ENCODE data around the gene PPP6R2.

PPP6R2 gene

GRCh38 chr22:50296658-50297490 lies 46.3 kb upstream of the PPP6R2 start:
- Histone ChIP-seq H4K20me1 (ENCODE audit: control insufficient read depth, insufficient read depth, low read depth, low read length) (peaks cover 11% of the 10 kb centered on the region; the same call in 1 of the 2 replicates), H3K79me2 (ENCODE audit: control insufficient read depth, low read length) (peaks cover 98% of the 10 kb centered on the region), H3K36me3 (ENCODE audit: control insufficient read depth, low read length) (peaks cover 24% of the 10 kb centered on the region), H3K4me1 (ENCODE audit: control insufficient read depth, low read length) (peaks cover 99% of the 10 kb centered on the region), H3F3A (ENCODE audit: control insufficient read depth, insufficient read depth) (peaks cover 13% of the 10 kb centered on the region), H3K4me2 (ENCODE audit: low read length) (peak overlapping the region; percentile 99), H3K27me3 (ENCODE audit: control insufficient read depth, low read length) (no peaks in the 10 kb centered on the region), H3K27ac (ENCODE audit: low read depth, low read length) (peak overlapping the region; percentile 75), H3K4me3 (ENCODE audit: low read length) (peak overlapping the region; percentile 62), H3K9me2 (replicated peaks; ENCODE audit: control insufficient read depth, low read length) (no peaks in the 10 kb centered on the region), H3K9me3 (ENCODE audit: control insufficient read depth, insufficient read depth, low read length) (no peaks in the 10 kb centered on the region)
- TF ChIP-seq EZH2phosphoT487 (IDR thresholded peaks at IDR 0.05; ENCODE audit: borderline replicate concordance, low read length) (no peak), CTCF (IDR thresholded peaks at IDR 0.05; ENCODE audit: low read depth, low read length, poor library complexity, severe bottlenecking) (no peak)

GRCh38 chr22:50297510-50298265 lies 45.4 kb upstream of the PPP6R2 start:
- H3K9me2 ChIP-seq (replicated peaks; ENCODE audit: control insufficient read depth, low read length), result no peaks in the 10 kb centered on the region
- no peaks in the 10 kb centered on the region for H3K27me3 ChIP-seq (ENCODE audit: control insufficient read depth, low read length)
- H4K20me1 ChIP-seq (ENCODE audit: control insufficient read depth, insufficient read depth, low read depth, low read length), result peaks cover 11% of the 10 kb centered on the region; the same call in 1 of the 2 replicates
- H3K4me1 ChIP-seq (ENCODE audit: control insufficient read depth, low read length), result peaks cover 99% of the 10 kb centered on the region
- peaks cover 27% of the 10 kb centered on the region for H3K36me3 ChIP-seq (ENCODE audit: control insufficient read depth, low read length)
- peak overlapping the region; percentile 99 for H3K4me2 ChIP-seq (ENCODE audit: low read length)
- H3K4me3 ChIP-seq (ENCODE audit: low read length), result 0 out of 2 replicates have a peak overlapping the region, but pooled peaks have one; percentile 62
- peak overlapping the region; percentile 75 for H3K27ac ChIP-seq (ENCODE audit: low read depth, low read length)
- TF ChIP-seq EZH2phosphoT487 (IDR thresholded peaks at IDR 0.05; ENCODE audit: borderline replicate concordance, low read length) (no peak), CTCF (IDR thresholded peaks at IDR 0.05; ENCODE audit: low read depth, low read length, poor library complexity, severe bottlenecking) (no peak)
- H3K9me3 ChIP-seq (ENCODE audit: control insufficient read depth, insufficient read depth, low read length), result no peaks in the 10 kb centered on the region
- peaks cover 99% of the 10 kb centered on the region for H3K79me2 ChIP-seq (ENCODE audit: control insufficient read depth, low read length)
- H3F3A ChIP-seq (ENCODE audit: control insufficient read depth, insufficient read depth), result peaks cover 13% of the 10 kb centered on the region

- H3K4me2 ChIP-seq (ENCODE audit: low read length), result peak overlapping the region; percentile 99
- H3K9me2 ChIP-seq (replicated peaks; ENCODE audit: control insufficient read depth, low read length), result no peaks in the 10 kb centered on the region
- H3K4me3 ChIP-seq (ENCODE audit: low read length), result peak overlapping the region; percentile 46; the same call in 1 of the 2 replicates
- peaks cover 99% of the 10 kb centered on the region for H3K4me1 ChIP-seq (ENCODE audit: control insufficient read depth, low read length)
- no peaks in the 10 kb centered on the region for H3K9me3 ChIP-seq (ENCODE audit: control insufficient read depth, insufficient read depth, low read length)
- peaks cover 32% of the 10 kb centered on the region for H3K36me3 ChIP-seq (ENCODE audit: control insufficient read depth, low read length)
- H3K27ac ChIP-seq (ENCODE audit: low read depth, low read length), result peak overlapping the region; percentile 47
- peaks cover 17% of the 10 kb centered on the region for H3F3A ChIP-seq (ENCODE audit: control insufficient read depth, insufficient read depth)
- TF ChIP-seq CTCF (IDR thresholded peaks at IDR 0.05; ENCODE audit: low read depth, low read length, poor library complexity, severe bottlenecking) (no peak), EZH2phosphoT487 (IDR thresholded peaks at IDR 0.05; ENCODE audit: borderline replicate concordance, low read length) (no peak)
- H4K20me1 ChIP-seq (ENCODE audit: control insufficient read depth, insufficient read depth, low read depth, low read length), result peaks cover 11% of the 10 kb centered on the region; the same call in 1 of the 2 replicates
- peaks cover 99% of the 10 kb centered on the region for H3K79me2 ChIP-seq (ENCODE audit: control insufficient read depth, low read length)
- H3K27me3 ChIP-seq (ENCODE audit: control insufficient read depth, low read length), result no peaks in the 10 kb centered on the region
Measured at GRCh38 chr22:50298266-50298637, 44.9 kb upstream of the PPP6R2 start.

All from DOHH2 (cell line).